SU-DHL-6 (cell line): ENCODE results near the gene CDC25C.

ENCODE experiments used
- CTCF ChIP-seq: fragments of 200-600 bp; sonication (generic); IDR thresholded peaks from one replicate; pipeline ENCODE4 v1.5.1; 2017; ENCODE audit warnings: antibody characterized with exemption, mild to moderate bottlenecking, low read length, moderate library complexity; ENCODE audit not compliant: insufficient read depth, poor library complexity, severe bottlenecking
- EZH2phosphoT487 ChIP-seq: fragments of 200-600 bp; sonication (generic), shearing (Covaris generic); conservative IDR thresholded peaks from 2 replicates; pipeline ENCODE4 v1.6.1; 2018; ENCODE audit warnings: mild to moderate bottlenecking, antibody characterized with exemption, low read length, moderate library complexity, mixed read lengths

DNA sequence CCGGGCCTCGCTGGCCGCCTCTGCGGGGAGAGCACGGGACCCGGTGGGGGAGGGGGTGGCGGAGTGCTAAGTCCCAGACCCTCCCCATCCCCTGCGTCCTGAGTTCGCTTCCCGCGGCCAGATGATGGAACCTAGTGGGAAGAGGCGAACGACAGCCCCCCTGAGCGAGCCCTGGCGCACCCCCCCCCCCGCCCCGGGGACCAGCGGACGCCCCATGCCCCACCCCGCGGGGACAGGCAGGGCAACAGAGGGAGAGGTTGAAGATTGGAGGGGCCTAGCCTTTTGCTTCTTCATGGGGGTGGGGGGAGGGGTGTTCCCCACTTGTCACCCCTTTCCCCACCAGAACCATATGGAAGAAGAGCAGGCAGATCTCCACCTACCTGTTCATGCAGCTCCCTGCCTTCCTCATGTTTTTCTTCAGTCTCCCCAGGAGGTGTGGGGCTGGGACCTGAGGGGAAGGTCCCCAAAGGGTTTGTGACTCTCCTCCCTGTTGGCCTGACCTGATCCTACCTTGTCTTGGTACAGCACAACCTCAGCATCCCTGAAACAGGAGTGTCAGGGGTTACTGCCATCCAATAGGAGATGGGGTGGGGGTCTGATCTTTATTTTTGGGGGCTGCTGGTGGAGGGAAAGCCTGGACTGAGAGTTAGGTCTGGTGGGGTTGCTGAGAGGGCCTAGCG lies 6.9 kb upstream of the CDC25C start:
- TF ChIP-seq CTCF (no peak), EZH2phosphoT487 (no peak)
